Activated CD4-positive, alpha-beta T cell treated with anti-CD3 and anti-CD28 coated beads for 1 hour (primary cell): ENCODE data around the gene SLAMF9.
"Not testable (repeated sequence)": the region's sequence is repeated elsewhere in the genome, so short reads cannot be mapped to it uniquely, and the experiment has no call there.

Experiments
- DNase-seq: peaks from one replicate; pipeline ENCODE4 v3.0.0-alpha.2; 2020

The SLAMF9 gene

GRCh38 chr1:159920202-159920601 lies 33.8 kb downstream of the SLAMF9 start:
- DNase-seq: no peak

- DNase-seq: no peak
Measured at GRCh38 chr1:159919236-159919865, 34.7 kb downstream of the SLAMF9 start.

GRCh38 chr1:159918352-159919200 lies 35.5 kb downstream of the SLAMF9 start:
- no peak for DNase-seq

GRCh38 chr1:159917533-159918351 lies 36.3 kb downstream of the SLAMF9 start:
- DNase-seq: no peak

GRCh38 chr1:159916242-159917051 lies 37.6 kb downstream of the SLAMF9 start:
- no peak for DNase-seq

GRCh38 chr1:159915571-159916241 lies 38.3 kb downstream of the SLAMF9 start:
- no peak for DNase-seq

GRCh38 chr1:159914252-159915018 lies 39.6 kb downstream of the SLAMF9 start:
- DNase-seq: no peak

GRCh38 chr1:159913451-159914192 lies 40.4 kb downstream of the SLAMF9 start:
- no peak for DNase-seq

- DNase-seq: no peak
Measured at GRCh38 chr1:159911326-159912070, 42.5 kb downstream of the SLAMF9 start.

- DNase-seq: no peak
Measured at GRCh38 chr1:159908031-159908940, 45.8 kb downstream of the SLAMF9 start.

GRCh38 chr1:159906960-159907359 lies 47.1 kb downstream of the SLAMF9 start:
- no peak for DNase-seq

- DNase-seq: not testable (repeated sequence)
Measured at GRCh38 chr1:159904036-159904435, 50.0 kb downstream of the SLAMF9 start.

- no peak for DNase-seq
Measured at GRCh38 chr1:159902541-159902940, 51.5 kb downstream of the SLAMF9 start.
